Endothelial cell of umbilical vein (primary cell): ENCODE results near the gene FSD2.

ENCODE experiments used
- CTCF ChIP-seq, 2 donors: IDR thresholded peaks; 1 replicate in 1 of 2; 2 replicates in 1 of 2; pipeline ENCODE4 v1.5.1; 2011; ENCODE audit warnings: low read length in 2 of 2, mild to moderate bottlenecking in 2 of 2, moderate library complexity in 2 of 2, control low read depth in 1 of 2, inconsistent platforms in 1 of 2, low read depth in 1 of 2; ENCODE audit not compliant: insufficient read depth in 1 of 2; ENCODE audit errors: extremely low read depth in 1 of 2
- EZH2 ChIP-seq: IDR thresholded peaks from 2 replicates; pipeline ENCODE4 v1.6.1; 2012; ENCODE audit warnings: borderline replicate concordance, low read depth, mild to moderate bottlenecking, moderate library complexity, low read length, inconsistent platforms; ENCODE audit not compliant: severe bottlenecking
- FOS ChIP-seq: IDR thresholded peaks from 2 replicates; pipeline ENCODE4 v1.6.1; 2011; ENCODE audit warnings: mild to moderate bottlenecking, low read length, moderate library complexity, borderline replicate concordance; ENCODE audit not compliant: insufficient read depth
- GATA2 ChIP-seq: IDR thresholded peaks from 2 replicates; pipeline ENCODE4 v1.7.0; 2011; ENCODE audit warnings: low read depth, mild to moderate bottlenecking, moderate library complexity, mixed read lengths, low read length; ENCODE audit not compliant: insufficient read length, insufficient read depth
- MAX ChIP-seq: IDR thresholded peaks from 2 replicates; pipeline ENCODE4 v1.6.1; 2011; ENCODE audit not compliant: insufficient read depth, insufficient read length
- MYC ChIP-seq: IDR thresholded peaks from one replicate; pipeline ENCODE4 v1.6.1; 2011; ENCODE audit warnings: mild to moderate bottlenecking, low read depth, low read length
- POLR2A ChIP-seq: IDR thresholded peaks from 2 replicates; pipeline ENCODE4 v1.6.1; 2012; ENCODE audit warnings: low read depth, mild to moderate bottlenecking, control low read depth, low read length
- POLR2AphosphoS5 ChIP-seq: IDR thresholded peaks from 2 replicates; pipeline ENCODE4 v1.6.1; 2012; ENCODE audit warnings: low read depth, mild to moderate bottlenecking, control low read depth, low read length, moderate library complexity; ENCODE audit not compliant: insufficient read depth

GRCh38 chr15:82832601-82833361 is 26.9 kb upstream of the FSD2 start:
- TF ChIP-seq CTCF (IDR thresholded peaks at IDR 0.05; ENCODE audit: extremely low read depth in 1 of 2, insufficient read depth in 1 of 2, low read depth in 1 of 2, low read length in 2 of 2) (no peak), FOS (peak; percentile 94), POLR2AphosphoS5 (no peak), EZH2 (no peak), POLR2A (no peak), MAX (no peak), MYC (no peak), GATA2 (no peak)
